ENCODE data around the gene LRIG2.
"Not testable (repeated sequence)": the region's sequence is repeated elsewhere in the genome, so short reads cannot be mapped to it uniquely, and the experiment has no call there.

LRIG2 gene

DNA sequence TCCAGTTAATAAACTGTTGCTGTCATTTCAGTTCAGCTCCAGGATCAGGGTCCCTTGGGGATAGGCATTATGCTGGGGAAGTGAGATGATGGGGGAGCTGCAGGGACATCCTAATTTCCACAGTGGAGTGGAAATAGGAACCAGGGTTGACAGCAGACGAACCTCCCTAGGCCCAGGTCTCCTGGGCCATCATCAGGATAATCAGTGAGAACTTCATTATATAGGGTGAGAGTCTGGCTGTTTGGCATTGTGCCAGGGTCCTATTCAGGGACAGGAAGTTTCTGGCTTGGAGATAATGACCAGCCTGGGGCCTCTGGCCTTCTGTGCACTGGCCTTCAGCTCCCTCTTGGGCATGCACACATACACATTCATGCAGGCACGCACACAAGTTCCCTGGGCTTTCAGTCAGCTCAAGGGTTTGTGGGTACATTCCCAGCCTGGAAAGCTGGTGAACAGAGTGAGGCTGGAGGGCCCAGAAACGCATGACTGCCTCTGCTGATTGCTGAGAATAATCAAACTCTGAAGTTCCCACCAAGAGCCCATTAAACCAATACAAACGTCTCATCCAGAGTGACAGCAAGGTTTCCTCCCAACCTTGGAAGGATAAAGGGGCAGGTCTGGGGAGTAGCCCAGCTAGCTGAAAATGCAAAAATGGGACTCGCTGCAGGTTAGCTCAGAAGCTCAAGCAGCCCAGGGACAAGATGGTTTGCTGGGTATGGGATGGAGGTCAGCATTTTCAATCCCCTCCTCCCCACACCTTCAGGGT lies 13.9 kb upstream of the LRIG2 start:
- DNase-seq (ENCODE audit: extremely low read depth in 1 of 2, low read depth in 1 of 2): no peak

DNA sequence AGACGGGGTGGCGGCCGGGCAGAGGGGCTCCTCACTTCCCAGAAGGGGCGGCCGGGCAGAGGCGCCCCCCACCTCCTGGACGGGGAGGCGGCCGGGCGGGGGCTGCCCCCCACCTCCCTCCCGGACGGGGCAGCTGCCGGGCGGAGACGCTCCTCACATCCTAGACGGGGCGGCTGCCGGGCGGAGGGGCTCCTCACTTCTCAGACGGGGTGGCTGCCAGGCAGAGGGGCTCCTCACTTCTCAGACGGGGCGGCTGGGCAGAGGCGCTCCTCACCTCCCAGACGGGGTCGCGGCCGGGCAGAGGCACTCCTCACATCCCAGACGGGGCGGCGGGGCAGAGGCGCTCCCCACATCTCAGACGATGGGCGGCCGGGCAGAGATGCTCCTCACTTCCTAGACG lies 9.5 kb upstream of the LRIG2 start:
- not testable (repeated sequence) for DNase-seq (ENCODE audit: extremely low read depth in 1 of 2, low read depth in 1 of 2)

DNA sequence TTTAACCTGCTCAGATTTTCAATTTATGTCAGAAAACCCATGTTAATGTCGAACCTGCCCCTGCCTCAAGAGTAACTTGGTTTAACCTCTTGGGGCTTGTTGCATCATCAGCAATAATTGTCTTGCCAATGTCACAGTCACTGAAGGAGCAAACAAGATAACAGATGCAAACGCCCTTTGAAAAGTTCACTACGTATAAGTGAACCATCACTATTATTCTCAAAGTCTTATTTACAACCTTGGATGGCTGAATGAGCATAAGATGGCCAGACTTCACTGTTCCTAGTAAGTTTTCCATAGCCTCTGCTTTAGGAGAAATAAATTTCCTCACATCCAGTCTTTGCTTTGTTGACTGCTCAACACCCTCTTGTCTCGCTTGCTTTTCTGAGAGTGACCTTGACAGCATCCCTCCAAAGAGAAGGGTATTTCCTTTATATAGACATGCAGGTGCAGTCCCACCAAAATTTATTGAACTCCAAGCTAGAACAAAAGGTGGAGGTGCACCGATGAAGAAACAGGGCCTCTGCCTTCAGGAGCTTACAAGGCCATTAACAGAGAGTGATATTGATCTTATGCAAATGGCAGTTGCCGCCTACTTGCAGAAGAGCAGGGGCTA lies 749 bp upstream of the LRIG2 start:
- DNase-seq (ENCODE audit: extremely low read depth in 1 of 2, low read depth in 1 of 2): no peak

DNA sequence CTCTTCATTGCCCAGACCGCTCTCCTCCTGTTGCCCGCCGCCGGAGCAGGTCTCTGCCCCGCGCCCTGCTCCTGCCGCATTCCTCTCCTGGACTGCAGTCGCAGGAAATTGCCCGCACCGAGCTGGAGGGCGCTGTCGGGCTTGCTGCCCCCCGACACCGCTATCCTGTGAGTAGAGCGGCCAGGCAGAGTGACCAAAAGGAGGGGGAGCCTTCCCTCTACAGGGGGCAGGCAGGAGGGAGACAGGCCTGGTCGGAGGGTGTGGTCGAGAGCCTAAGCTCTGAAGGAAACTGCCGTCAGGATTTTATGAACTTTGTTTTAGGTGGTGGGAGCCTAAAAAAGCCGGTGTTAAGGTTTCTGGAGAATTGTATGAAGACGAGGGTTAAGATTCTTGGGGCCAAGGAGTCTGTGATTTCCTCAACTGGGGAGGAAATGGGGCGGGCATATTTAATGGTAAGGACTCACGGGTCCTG lies 517 bp downstream of the LRIG2 start:
- DNase-seq (ENCODE audit: extremely low read depth in 1 of 2, low read depth in 1 of 2): peak in 1 of 2 donors; percentile 13

DNA sequence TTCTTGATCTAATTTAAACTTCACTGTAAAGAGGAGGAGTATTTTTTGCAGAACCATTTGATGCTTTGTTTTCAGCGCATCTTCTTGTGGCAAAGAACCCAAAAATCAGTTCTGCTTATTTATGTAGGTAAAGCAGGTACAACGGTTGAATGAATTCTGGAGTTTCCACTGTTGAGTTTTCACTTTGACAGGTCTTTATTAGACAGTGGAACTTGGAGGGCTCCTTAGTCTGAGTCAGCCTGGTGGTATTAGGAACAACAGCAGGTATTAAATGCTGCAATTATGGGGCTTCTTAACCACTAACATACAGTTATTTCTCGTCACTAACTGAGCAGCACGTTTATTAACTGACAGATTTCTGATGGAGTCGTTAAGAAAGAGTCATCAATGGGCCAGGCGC lies 1.2 kb downstream of the LRIG2 start:
- DNase-seq (ENCODE audit: extremely low read depth in 1 of 2, low read depth in 1 of 2): no peak

DNA sequence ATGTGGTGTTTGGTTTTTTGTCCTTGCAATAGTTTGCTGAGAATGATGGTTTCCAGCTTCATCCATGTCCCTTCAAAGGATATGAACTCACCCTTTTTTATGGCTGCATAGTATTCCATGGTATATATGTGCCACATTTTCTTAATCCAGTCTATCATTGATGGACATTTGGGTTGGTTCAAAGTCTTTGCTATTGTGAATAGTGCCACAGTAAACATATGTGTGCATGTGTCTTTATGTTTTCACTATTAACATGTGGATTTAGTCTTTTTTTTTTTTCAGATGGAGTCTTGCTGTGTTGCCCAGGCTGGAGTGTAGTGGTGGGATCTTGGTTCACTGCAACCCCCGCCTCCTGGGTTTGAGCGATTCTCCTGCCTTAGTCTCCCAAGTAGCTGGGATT lies 5.0 kb downstream of the LRIG2 start:
- not testable (repeated sequence) for DNase-seq (ENCODE audit: extremely low read depth in 1 of 2, low read depth in 1 of 2)

DNA sequence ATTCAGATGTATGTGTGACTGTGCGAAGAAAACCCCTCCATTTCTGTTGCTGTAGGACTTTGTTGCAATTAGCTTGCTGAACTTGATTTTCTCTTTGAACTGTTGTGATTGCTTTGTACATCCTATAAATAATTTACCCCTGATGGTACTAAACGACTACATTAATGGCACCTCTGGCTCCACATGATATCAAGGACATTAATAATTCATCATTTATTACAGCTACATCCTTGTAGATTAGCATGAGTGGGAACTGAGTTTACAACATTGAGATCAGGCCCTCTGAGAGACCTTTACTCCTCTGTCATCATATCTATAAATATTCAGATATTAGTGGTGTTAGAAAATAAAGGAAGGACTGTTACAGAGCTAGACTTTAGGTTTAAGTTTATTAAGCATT lies 13.5 kb downstream of the LRIG2 start:
- DNase-seq (ENCODE audit: extremely low read depth in 1 of 2, low read depth in 1 of 2): no peak

DNA sequence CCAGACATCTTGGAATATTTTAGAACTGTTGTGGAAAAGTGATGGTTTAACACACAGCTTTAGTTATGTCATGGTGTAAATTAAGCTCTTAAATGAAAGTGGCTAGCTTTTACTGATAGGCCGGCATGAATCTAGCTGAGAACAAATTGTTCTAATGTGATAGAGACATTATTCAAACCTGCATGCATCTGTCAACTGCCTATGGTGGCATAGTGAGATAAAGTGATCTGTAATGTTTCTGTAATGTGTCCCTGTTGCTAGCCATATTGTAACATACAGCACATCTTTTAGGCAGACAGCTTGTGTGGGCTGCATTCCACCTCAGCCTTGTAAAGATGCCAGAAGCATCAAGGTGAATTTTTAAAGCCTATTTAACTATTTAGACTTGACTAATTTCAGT lies 16.0 kb downstream of the LRIG2 start:
- no peak for DNase-seq (ENCODE audit: extremely low read depth in 1 of 2, low read depth in 1 of 2)

DNA sequence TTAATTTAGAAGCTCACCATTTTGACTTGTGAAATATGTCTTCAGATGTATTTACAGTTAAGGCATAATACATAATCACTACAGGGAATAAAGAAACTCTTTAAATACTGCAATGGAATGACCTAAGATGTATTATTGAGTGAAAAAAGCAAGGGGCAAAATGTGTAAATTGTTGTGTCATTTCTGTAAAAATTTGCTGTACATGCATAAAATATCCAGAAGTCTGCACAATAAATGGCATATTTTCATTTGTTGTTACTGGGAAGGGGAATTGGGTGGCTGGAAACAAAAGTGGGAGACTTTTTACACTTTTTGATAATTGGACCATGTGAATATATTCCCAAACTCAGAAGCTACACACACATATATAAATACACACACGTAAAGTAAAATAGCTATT lies 17.1 kb downstream of the LRIG2 start:
- DNase-seq (ENCODE audit: extremely low read depth in 1 of 2, low read depth in 1 of 2): no peak

DNA sequence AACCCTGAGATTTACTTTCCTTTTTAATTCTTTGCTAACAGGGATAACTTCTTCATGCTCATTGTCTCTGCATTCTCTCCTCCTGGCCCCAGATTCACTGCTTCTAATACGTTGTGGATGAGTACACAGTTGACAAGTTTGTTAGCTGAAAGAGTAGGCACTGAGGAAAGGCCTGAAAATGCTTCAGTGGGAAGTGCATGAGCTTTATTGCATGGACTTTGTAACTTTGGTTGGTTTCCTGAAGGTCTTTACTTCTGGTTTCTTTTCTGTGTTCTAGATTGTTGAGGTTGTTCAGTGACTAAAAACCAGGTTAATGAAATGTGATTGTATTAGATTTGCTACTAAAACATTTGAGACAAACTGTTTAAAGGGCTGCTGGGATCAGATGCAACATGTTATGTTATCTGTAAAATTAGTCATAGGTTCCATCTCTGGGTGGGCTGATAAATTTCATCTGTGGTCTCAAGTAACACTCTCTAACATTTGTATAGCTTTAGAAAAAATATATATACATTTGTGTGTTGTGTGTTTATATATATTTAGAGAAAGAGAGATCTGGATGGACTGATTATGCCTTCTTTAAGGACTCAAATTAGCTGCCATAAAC lies 19.1 kb downstream of the LRIG2 start:
- no peak for DNase-seq (ENCODE audit: extremely low read depth in 1 of 2, low read depth in 1 of 2)

DNA sequence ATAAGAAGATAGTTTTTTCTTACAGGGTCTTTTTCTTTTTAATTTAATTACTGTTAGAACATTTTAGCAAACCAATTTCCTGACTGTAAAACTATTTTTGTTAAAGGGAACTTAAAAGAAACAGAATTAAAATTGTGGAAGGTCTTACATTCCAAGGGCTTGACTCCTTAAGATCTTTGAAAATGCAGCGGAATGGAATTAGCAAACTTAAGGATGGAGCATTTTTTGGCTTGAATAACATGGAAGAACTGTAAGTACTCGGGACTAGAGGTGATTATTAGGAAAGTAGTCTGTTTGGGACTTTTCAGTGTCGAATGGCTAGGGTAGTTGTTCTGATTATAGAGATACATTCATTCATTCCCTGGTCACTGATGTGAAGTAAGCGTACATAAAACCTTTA lies 21.5 kb downstream of the LRIG2 start:
- DNase-seq (ENCODE audit: extremely low read depth in 1 of 2, low read depth in 1 of 2): no peak

DNA sequence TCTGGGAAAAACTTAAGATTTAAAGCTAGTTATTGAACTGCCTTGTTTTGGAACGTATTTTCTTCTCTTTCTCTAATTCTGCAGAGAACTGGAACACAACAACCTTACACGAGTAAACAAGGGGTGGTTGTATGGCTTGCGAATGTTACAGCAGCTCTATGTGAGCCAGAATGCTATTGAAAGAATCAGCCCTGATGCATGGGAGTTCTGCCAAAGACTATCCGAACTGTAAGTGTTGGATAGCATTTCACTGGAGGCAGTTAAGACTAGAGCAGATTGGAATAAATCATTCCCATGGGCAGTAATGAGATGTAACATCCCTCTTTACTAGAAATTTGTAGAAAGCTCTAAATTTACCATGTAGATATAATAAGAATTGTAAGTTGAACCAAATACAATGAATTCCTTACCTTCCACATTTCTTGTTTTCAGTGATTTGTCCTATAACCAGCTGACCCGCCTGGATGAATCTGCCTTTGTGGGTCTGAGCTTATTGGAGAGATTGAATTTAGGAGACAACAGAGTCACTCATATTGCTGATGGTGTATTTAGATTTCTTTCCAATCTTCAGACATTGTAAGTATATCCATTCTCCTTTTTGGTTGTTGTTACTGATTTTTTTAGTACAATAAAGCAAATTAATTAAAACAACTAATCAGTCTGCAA lies 22.9 kb downstream of the LRIG2 start:
- DNase-seq (ENCODE audit: extremely low read depth in 1 of 2, low read depth in 1 of 2): no peak

DNA sequence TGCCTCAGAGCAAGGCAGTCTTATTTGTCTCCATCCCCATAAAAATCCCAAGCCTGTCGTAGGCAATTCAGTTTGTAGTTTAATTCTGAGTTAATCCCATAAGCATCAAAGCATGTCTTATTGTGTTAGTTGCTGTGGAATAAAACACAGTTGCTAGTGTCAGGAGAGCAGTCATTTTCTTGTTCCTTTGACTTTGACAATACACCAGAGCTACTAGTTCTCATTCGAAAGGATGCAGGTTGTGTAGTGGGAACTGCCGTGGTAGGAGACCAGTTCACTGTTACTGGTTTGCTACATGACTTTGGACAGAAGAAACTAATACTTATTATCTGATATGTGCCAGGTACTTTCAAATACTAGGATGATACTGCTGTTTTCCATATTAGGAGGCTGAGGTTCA lies 23.5 kb downstream of the LRIG2 start:
- DNase-seq (ENCODE audit: extremely low read depth in 1 of 2, low read depth in 1 of 2): no peak

DNA sequence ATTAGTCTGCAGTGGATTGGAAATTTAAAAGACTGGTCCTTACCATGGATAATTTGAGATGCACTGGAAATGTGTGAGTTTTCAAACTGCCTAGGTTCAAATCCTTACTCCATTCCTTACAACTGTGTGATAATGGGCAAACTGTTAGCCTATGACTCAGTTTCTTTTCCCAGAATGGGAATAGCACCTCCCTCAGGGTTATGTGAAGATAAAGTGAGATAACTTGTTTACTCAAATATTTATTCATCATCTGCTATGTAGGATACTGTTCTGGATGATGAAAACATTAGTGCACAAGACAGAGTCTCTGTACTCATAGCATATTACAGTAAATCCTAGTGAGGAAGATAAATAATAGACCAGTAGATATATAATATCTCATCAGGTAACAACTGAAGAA lies 28.6 kb downstream of the LRIG2 start:
- no peak for DNase-seq (ENCODE audit: extremely low read depth in 1 of 2, low read depth in 1 of 2)

DNA sequence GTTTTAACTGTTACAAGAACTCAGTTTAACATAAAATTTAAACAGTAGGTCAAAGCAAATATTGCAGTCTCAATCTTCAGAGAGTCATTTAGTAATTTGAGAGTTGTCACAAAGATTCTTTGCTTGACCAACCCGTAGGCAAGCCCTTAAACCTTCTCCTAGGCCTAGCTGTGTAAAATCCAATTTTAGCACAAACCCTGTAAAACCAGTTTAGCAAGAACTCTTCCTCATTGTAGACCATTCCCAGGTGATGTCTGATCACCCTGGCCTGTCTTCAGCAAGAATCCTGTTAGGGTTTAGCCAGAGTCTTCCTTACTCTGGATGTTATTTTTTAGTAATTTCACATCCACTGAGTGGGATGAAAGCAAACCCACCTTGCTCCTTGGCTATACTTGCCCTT lies 30.1 kb downstream of the LRIG2 start:
- DNase-seq (ENCODE audit: extremely low read depth in 1 of 2, low read depth in 1 of 2): no peak

DNA sequence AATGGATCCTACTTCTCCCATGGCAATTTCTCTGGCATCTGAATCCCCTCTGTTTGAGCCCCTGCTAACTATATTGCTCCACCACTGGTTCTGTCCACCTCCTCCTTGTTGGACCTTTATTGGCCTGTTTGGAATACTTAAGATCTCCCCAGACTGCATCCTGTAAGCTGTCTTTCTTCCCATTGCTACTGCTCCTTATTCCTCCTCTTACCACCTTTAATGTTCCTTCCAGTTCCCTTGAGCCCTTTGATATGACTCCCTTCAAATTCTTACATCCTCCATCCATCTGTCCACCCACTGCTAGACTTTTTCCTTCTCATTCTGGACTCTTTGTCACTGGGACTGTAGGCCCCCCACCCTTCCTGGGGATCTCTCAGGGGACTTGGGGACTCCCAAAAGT lies 31.0 kb downstream of the LRIG2 start:
- no peak for DNase-seq (ENCODE audit: extremely low read depth in 1 of 2, low read depth in 1 of 2)

DNA sequence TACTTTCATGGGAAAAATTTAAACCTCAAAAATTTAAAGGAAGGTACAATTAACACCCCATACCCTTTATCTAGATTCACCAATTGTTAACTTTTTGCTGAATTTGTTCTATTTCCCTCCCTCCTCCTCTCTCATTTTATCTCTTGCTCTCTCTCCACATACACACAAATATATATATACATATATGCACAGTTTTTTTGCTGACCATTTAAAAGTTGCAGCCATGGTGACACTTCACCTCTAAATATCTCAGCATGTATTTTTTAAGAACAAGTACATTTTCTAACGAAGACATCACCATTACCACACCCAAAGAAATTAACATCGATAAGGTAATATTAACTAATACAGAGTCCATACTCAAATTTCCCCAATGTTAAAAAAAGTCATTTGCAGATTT lies 33.9 kb downstream of the LRIG2 start:
- DNase-seq (ENCODE audit: extremely low read depth in 1 of 2, low read depth in 1 of 2): no peak

DNA sequence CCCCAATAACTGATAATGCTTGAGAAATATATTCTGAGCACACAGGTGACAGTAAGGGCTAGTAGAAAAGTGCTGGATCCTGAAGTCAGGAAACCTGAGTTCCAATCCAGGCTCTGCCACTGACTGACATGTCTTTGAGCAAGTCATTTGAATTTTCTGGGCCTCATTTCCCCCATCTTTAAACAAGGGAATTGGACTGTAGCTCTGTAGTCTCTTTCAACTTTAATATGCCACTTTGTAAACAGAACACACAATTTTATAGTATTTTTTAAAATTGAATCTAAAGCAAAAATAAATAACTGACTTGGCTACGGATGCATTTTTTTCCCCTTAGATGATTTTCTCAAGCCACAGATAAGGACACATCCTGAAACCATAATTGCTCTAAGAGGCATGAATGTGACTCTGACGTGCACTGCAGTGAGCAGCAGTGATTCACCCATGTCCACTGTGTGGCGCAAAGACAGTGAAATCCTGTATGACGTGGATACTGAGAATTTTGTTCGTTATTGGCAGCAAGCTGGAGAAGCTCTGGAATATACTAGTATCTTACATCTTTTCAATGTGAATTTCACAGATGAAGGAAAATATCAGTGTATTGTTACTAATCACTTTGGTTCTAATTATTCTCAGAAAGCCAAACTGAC lies 37.0 kb downstream of the LRIG2 start:
- DNase-seq (ENCODE audit: extremely low read depth in 1 of 2, low read depth in 1 of 2): no peak

DNA sequence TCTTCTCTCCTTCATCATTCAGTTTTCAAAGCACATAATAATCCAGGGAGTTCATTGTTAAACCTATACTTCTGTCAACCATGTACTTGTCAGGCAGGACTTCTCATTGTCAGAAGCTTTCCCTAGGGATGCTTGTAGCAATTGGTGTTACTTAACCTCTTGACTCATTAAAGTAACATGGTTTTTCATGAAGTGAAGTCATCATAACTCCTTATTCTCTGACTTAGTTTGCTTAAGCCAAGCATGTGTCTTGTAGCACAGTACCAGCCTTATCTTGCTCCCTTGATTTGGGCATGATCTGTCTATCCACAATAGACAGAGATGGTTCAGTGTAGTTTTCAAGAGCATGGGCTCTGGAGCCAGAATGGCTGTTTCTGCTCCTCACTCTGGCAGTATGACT lies 45.3 kb downstream of the LRIG2 start:
- DNase-seq (ENCODE audit: extremely low read depth in 1 of 2, low read depth in 1 of 2): no peak

DNA sequence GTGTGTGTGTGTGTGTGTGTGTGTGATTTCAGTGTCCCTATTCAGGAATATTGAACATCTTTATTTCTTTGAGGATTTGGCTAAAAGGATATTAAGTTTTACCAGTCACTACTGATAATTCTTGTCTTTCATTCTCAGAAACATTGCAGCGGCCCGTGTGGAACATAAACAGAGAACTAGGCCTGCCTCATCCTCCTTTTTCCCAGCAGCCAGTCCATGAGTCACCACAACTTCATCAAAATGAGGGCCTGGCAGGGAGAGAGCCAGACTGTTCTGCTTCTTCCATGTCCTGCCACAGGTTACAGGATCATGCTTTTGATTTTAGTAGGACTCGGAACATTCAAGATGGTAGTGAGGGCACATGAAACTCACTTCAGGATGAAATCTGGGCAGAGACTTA lies 50.7 kb downstream of the LRIG2 start:
- DNase-seq (ENCODE audit: extremely low read depth in 1 of 2, low read depth in 1 of 2): no peak

DNA sequence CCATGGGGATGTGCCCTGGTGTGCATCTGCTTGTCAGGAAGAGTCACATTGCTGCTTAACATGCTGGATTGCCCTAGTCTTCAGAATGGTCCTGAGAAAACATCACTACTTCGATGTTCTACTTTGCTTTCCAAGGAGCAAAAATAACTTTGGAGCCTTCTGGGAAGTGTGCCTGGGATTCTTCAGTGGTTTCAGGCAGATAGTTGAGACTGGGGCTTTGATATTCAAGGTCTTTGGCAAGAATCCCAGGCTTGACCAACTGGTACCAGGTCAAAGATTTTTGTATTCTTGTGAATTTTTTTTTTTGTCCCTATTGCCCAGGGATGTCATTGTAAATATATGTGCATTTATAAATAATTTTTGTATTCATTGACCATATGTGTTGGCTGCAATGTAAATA lies 51.4 kb downstream of the LRIG2 start:
- no peak for DNase-seq (ENCODE audit: extremely low read depth in 1 of 2, low read depth in 1 of 2)
